CD4-positive, alpha-beta T cell (primary cell): ENCODE data around the gene P4HA1. TPM values are rescaled to one million over a fixed set of nuclear protein-coding genes. Genes with fewer than 3 reads are reported as not detected.

Experiments
- ATAC-seq: fragments of 200-7000 bp; cut with Tn5 transposase; one replicate; pipeline ENCODE4 v1.10.0; 2022; ENCODE audit warnings: mild to moderate bottlenecking; ENCODE audit not compliant: poor library complexity
- CTCF ChIA-PET: fragments of 350-600 bp; sonication (Branson Sonifier 250); formaldehyde crosslinking; loops from one replicate; lab custom pipeline; 2021; ENCODE audit warnings: antibody characterized with exemption, inconsistent platforms; lab: Charles Lee
- POLR2A ChIA-PET: fragments of 350-600 bp; sonication (Branson Sonifier 250); formaldehyde crosslinking; loops from one replicate; lab custom pipeline; 2021; ENCODE audit warnings: antibody characterized with exemption, inconsistent platforms; lab: Charles Lee
- DNase-seq, 14 experiments: peaks; one replicate each; pipeline ENCODE4 v3.0.0-alpha.2; 2013 to 2020; ENCODE audit warnings: mixed read lengths in 2 of 14
- H3K27ac ChIP-seq, 2 donors: one replicate each; pipeline versions ENCODE4 v1.5.1 to v1.7.0; 2013; ENCODE audit warnings: low read length in 2 of 2, low read depth in 1 of 2, mild to moderate bottlenecking in 1 of 2
- H3K27me3 ChIP-seq, 2 experiments: 1 replicate in 1 of 2; 2 replicates in 1 of 2; pipeline versions ENCODE4 v1.6.1 to v1.7.0; 2013; ENCODE audit warnings: low read length in 2 of 2, control low read depth in 1 of 2, mild to moderate bottlenecking in 1 of 2, moderate library complexity in 1 of 2; ENCODE audit not compliant: insufficient read depth in 2 of 2, control insufficient read depth in 1 of 2
- H3K36me3 ChIP-seq: one replicate; pipeline ENCODE4 v1.6.1; 2013; ENCODE audit warnings: low read length, control low read depth; ENCODE audit not compliant: insufficient read depth
- H3K4me1 ChIP-seq: one replicate; pipeline ENCODE4 v1.6.1; 2013; ENCODE audit warnings: low read length, control low read depth; ENCODE audit not compliant: insufficient read depth
- H3K4me3 ChIP-seq: one replicate; pipeline ENCODE4 v1.5.1; 2013; ENCODE audit warnings: mild to moderate bottlenecking, low read length, moderate library complexity
- H3K9me3 ChIP-seq, 2 experiments: 1 replicate in 1 of 2; 2 replicates in 1 of 2; pipeline versions ENCODE4 v1.6.1 to v1.7.0; 2013; ENCODE audit warnings: low read length in 2 of 2, mild to moderate bottlenecking in 2 of 2, control low read depth in 1 of 2, moderate library complexity in 1 of 2; ENCODE audit not compliant: control insufficient read depth in 1 of 2, insufficient read depth in 1 of 2
- H3K27ac Mint-ChIP-seq: one replicate; pipeline ENCODE4 v1.8.0; 2020; ENCODE audit warnings: mixed read lengths
- H3K27me3 Mint-ChIP-seq: one replicate; pipeline ENCODE4 v1.8.0; 2021; ENCODE audit warnings: mixed read lengths
- H3K36me3 Mint-ChIP-seq: one replicate; pipeline ENCODE4 v1.8.0; 2021; ENCODE audit warnings: low read depth, mixed read lengths
- H3K4me1 Mint-ChIP-seq: one replicate; pipeline ENCODE4 v1.8.0; 2021; ENCODE audit warnings: low read depth, mixed read lengths
- H3K4me3 Mint-ChIP-seq: one replicate; pipeline ENCODE4 v1.8.0; 2020; ENCODE audit warnings: mild to moderate bottlenecking, mixed read lengths
- H3K9me3 Mint-ChIP-seq: one replicate; pipeline ENCODE4 v1.8.0; 2020; ENCODE audit warnings: mixed read lengths
- intact Hi-C, 2 experiments: fragments of 100-400 bp; cut with DNase I in 1 of 2; cut with micrococcal nuclease in 1 of 2; formaldehyde crosslinking; loops; one replicate each; pipeline versions ENCODE4 v1.15.1 to v1.9.0; 2023 to 2025; cut with DNase I, micrococcal nuclease
- total RNA-seq, 174 experiments: library from RNA in 2 of 174; stranded (reverse) in 2 of 174; gene quantifications; one replicate each; pipeline ENCODE4 v1.2.3 and lab custom pipeline; 2021 to 2026
- TF ChIP-seq, protein P1 (sequence below): fragments of 200-600 bp; IDR thresholded peaks from one replicate; pipeline ENCODE4 v1.8.0; 2022; ENCODE audit warnings: antibody characterized with exemption, mild to moderate bottlenecking

P4HA1 gene
- total RNA-seq, 2 experiments from 2014 or later: 9.0 to 9.1 TPM

DNA sequence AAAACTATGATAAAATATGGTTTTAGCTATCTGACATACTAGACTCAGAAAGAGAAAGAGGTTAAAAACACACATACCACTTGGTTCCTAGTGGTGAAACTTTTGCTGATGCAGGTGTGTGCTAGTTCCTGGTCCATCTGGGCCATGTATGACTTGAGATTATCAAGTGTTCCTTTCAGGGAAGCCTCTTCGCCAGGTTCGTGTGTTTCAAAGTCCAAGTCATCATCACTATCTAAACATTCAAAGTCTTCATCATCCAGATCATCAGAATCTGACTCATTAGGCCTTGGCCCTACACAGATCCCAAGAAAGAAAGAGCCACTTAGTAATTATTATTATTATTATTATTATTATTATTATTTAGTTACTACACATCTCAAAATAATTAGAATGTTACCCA lies 40.0 kb upstream of the P4HA1 start:
- intact Hi-C loops: no loop called here

DNA sequence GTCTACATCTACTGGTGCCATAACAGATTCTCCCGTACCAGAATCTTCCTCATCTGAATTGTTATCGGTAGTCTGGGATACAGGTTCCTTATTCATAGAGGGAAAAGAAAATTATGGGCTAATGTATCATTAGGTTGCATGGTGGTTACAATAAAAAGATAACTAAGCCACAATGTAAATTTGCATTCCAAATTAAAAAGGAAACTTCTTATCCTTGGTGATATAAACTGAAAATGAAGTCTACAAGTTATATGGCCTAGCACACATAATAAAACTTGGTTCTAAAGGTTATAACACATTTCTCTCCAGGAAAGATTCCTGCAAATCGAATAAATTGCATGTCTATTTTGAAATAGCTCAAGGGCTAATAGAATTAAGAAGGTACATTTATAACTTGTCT lies 38.1 kb upstream of the P4HA1 start:
- TF ChIP-seq, protein P1, sequence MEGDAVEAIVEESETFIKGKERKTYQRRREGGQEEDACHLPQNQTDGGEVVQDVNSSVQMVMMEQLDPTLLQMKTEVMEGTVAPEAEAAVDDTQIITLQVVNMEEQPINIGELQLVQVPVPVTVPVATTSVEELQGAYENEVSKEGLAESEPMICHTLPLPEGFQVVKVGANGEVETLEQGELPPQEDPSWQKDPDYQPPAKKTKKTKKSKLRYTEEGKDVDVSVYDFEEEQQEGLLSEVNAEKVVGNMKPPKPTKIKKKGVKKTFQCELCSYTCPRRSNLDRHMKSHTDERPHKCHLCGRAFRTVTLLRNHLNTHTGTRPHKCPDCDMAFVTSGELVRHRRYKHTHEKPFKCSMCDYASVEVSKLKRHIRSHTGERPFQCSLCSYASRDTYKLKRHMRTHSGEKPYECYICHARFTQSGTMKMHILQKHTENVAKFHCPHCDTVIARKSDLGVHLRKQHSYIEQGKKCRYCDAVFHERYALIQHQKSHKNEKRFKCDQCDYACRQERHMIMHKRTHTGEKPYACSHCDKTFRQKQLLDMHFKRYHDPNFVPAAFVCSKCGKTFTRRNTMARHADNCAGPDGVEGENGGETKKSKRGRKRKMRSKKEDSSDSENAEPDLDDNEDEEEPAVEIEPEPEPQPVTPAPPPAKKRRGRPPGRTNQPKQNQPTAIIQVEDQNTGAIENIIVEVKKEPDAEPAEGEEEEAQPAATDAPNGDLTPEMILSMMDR: no peak
- Mint-ChIP-seq H3K27ac (no peak overlapping the region), H3K4me3 (no peak overlapping the region), H3K27me3 (no peaks in the 10 kb centered on the region), H3K4me1 (no peaks in the 10 kb centered on the region), H3K9me3 (no peaks in the 10 kb centered on the region), H3K36me3 (peaks cover 93% of the 10 kb centered on the region)
- ATAC-seq (no peak), DNase-seq (no peak)
- H3K27me3 ChIP-seq: no peaks in the 10 kb centered on the region
- ChIA-PET CTCF (interaction anchor here (1.3 to 1.6 kb wide), 3 partner anchors 10 to 38 kb away, joined by 3 to 5 read pairs (median 3); partner anchors contain the start of gene P4HA1), POLR2A (no interaction called here)
- no peak overlapping the region for H3K4me3 ChIP-seq
- no peaks in the 10 kb centered on the region for H3K4me1 ChIP-seq
- no peak overlapping the region for H3K27ac ChIP-seq
- H3K36me3 ChIP-seq: peaks cover 88% of the 10 kb centered on the region
- intact Hi-C loops: no loop called here
- no peaks in the 10 kb centered on the region for H3K9me3 ChIP-seq

More for the DNA sequence above, 40.0 kb upstream of the P4HA1 start:
- no peaks in the 10 kb centered on the region for H3K4me1 ChIP-seq
- ChIA-PET POLR2A (no interaction called here), CTCF (interaction anchor here (0.9 to 1.6 kb wide), 4 partner anchors 9 to 40 kb away, joined by 3 to 4 read pairs (median 3); partner anchors contain the start of gene P4HA1)
- no peak overlapping the region for H3K27ac ChIP-seq
- no peak for DNase-seq
- TF ChIP-seq, protein P1: no peak
- Mint-ChIP-seq H3K27me3 (no peaks in the 10 kb centered on the region), H3K36me3 (peaks cover 91% of the 10 kb centered on the region), H3K27ac (no peak overlapping the region), H3K4me3 (no peak overlapping the region), H3K4me1 (no peaks in the 10 kb centered on the region), H3K9me3 (no peaks in the 10 kb centered on the region)
- H3K36me3 ChIP-seq: peaks cover 88% of the 10 kb centered on the region
- ATAC-seq: no peak
- H3K4me3 ChIP-seq: no peak overlapping the region
- no peaks in the 10 kb centered on the region for H3K9me3 ChIP-seq
- H3K27me3 ChIP-seq: no peaks in the 10 kb centered on the region

DNA sequence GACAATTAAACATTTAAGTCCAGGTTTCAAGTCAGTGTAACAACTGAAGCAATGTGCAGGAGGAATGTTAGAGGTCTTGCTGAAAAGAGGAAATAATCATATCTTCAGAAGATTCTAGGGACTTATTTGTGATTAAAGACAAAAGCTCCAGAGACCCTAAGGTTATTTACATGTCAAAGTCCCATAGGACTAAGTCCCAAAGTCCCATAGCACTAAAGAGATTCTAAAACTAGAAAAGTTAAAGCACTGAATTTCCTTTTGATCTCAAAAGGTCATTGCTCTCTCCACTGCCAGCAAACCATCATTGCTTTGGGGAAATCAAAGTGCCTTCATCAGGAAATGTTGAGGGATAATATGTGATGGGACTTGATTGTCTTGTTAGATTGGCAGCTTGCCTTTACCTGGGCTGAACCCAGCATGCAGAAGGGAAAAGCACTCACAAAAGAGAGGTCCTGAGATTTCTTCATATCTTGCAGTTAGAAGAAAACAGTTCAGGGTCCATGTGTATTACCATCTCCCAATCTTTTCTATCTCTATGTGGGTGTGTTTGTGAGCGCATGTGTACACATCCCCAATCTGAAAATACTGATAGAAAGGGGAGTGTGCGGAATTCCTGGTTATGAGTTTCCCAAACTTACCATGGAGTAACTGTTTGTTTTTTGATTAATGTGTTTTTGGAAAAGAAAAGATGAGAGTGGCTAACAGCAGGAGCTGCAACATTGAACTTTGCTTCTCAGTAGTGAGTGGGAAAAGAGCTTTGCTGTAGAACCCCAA lies 35.4 kb upstream of the P4HA1 start:
- ChIA-PET POLR2A (interaction anchor here (0.6 kb wide), 1 partner anchor 70 kb away, joined by 4 read pairs; no protein-coding TSS in a partner anchor), CTCF (interaction anchor here (1.0 kb wide), 1 partner anchor 35 kb away, joined by 3 read pairs; the partner anchor contains the start of gene P4HA1)
- Mint-ChIP-seq H3K27me3 (no peaks in the 10 kb centered on the region), H3K4me3 (no peak overlapping the region), H3K27ac (no peak overlapping the region), H3K9me3 (no peaks in the 10 kb centered on the region), H3K4me1 (no peaks in the 10 kb centered on the region), H3K36me3 (peaks cover 84% of the 10 kb centered on the region)
- H3K27me3 ChIP-seq: no peaks in the 10 kb centered on the region
- no peaks in the 10 kb centered on the region for H3K4me1 ChIP-seq
- H3K9me3 ChIP-seq: no peaks in the 10 kb centered on the region
- no peak overlapping the region for H3K27ac ChIP-seq
- H3K4me3 ChIP-seq: no peak overlapping the region
- no peak for DNase-seq
- ATAC-seq: no peak
- peaks cover 77% of the 10 kb centered on the region for H3K36me3 ChIP-seq
- TF ChIP-seq, protein P1: no peak
- intact Hi-C loops: no loop called here
